GM21528 (cell line): ENCODE data around the gene ARID4B.
A peak's percentile ranks its signal among the peaks of the same experiment; 100 is the strongest.
"Not testable (repeated sequence)": the region's sequence is repeated elsewhere in the genome, so short reads cannot be mapped to it uniquely, and the experiment has no call there.

Experiments used
- ATAC-seq: cut with Tn5 transposase; IDR thresholded peaks from one replicate; pipeline ENCODE4 v1.9.1; 2021; ENCODE audit warnings: mild to moderate bottlenecking, moderate library complexity; ENCODE audit not compliant: unreplicated experiment, low FRiP score

The ARID4B gene

GRCh38 chr1:235330918-235331285 lies 2.9 kb upstream of the ARID4B start:
- no peak for ATAC-seq

GRCh38 chr1:235329139-235329902 lies 1.3 kb upstream of the ARID4B start:
- ATAC-seq: peak; percentile 19

- ATAC-seq: peak; percentile 71
Measured at GRCh38 chr1:235328271-235329138, 526 bp upstream of the ARID4B start, which contains the start of gene GGPS1. Gene GGPS1 (plus strand): TSS chr1:235328570. CDS start chr1:235335265, 6,695 bp downstream.

DNA sequence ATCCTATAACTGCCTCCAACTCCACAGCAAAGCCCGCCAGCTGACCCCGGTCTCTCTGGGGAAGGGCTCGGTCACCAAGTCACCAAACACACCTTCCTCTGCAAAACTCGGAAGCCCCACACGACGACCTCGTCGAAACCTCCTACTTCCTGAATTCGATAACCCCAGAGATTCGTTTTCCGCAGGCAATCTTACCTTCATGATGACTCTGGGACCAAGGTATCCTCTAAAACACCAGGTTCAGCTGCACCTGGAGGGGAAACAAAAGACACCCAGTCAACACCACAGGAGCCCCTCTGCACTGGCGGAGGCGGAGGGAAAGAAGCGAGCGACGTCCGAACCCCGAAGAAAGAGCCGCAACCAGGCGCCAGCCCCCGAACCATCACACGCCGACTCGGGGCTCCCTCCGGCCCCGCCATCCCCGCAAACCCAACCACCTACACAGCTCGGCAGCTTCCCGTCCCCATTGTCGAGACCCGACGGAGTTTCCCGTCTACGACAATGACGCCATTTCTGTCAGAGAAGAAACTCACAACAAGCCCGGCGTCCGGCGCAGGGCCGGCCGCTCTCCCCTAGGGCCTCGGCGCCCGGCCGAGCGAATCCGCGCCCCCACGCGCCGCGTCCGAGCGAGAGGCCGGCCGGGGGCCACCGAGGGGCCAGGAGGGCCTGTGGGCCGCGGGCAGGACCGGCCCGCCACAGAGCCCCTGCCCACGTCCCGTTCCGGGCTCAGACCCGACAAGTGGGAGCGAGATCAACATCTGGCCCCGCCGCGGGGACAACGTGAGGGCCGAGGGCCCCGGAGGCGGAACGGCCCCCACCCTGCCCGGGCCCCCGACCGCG lies 1.0 kb downstream of the ARID4B start:
- peak; percentile 27 for ATAC-seq

GRCh38 chr1:235325854-235326253 lies 2.1 kb downstream of the ARID4B start:
- no peak for ATAC-seq

GRCh38 chr1:235325139-235325538 lies 2.8 kb downstream of the ARID4B start:
- ATAC-seq: no peak

DNA sequence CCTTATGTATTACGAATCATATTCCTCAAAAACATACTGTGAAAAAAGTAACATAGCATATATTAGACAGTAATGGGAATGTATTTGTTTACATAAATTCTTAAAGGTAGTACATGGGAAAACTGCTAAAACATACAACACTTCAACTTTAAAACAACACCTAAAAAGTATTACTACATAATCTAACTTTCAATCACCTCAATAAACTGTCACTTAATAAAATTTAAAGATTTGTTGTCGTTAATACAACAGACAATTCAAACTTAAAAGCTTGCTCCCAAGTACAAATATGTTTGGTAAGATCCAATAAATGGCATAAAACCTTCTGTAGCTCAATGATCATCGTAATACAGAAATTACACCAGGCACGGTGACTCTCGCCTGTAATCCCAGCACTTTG lies 3.7 kb downstream of the ARID4B start:
- no peak for ATAC-seq

GRCh38 chr1:235320521-235321179 lies 7.3 kb downstream of the ARID4B start:
- no peak for ATAC-seq

DNA sequence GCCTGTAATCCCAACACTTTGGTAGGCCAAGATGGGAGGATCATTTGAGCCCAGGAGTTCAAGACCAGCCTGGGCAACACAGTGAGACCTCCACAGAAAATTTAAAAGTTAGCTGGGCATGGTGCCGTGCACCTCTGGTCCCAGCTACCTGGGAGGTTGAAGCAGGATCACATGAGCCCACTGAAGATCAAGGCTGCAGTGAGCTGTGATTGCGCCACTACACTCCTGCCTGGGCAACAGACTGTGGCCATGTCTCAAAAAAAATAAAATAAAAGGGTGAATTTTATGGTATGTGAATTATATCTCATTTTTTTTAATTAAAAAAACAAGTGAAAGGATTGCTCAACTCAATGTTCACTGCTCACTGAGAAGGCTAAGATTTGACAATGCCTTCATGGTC lies 8.7 kb downstream of the ARID4B start:
- no peak for ATAC-seq

DNA sequence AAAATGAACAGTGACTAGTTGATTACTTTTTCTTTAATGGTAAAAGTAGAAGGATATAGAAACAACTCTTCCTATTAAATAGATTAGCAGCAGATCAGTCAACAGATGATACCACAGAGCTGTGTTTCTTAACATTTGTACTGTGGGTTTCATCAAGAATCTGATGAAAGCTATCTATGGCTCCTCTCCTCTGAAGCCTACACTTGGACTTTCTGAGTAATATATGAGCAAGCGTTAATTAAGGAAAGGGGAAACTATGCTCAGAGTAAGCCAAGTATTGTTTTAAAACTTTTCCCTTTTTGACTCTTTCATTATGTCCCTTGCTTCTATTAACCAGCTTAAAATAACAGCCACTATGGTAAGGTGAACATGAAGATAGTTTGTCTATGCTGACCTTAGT lies 10.8 kb downstream of the ARID4B start:
- no peak for ATAC-seq

DNA sequence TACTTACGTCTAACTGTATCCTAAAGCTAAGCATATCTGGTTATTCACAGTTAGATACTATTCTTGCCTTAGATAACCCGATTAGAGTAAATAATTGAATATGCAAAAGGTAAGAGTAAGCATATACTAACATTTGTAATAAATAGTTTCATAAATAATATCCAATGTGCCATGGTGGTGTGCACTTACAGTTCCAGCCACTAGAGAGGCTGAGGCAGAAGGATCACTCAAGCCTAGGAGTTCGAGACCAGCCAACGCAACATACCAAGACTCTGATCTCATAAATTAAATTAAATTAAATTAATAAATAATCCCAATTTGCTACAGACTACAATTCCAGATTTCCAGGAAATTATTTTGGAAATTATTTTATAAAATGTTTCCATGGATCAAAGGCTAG lies 12.2 kb downstream of the ARID4B start:
- no peak for ATAC-seq

DNA sequence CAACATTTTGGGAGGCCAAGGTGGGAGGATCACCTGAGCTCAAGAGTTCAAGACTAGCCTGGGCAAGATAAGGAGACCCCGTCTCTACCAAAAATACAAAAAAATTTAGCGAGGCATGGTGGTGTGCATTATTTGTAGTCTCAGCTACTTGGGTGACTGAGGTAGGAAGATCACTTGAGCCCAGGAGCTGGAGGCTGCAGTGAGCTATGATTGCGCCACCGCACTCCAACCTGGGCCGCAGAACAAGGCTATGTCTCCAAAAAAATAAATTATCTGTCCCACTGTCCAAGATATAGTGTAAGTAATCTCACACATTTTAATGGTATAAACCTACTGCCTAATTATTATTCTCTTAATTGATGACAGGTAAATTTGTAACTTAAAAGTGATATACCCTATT lies 12.8 kb downstream of the ARID4B start:
- ATAC-seq: no peak

DNA sequence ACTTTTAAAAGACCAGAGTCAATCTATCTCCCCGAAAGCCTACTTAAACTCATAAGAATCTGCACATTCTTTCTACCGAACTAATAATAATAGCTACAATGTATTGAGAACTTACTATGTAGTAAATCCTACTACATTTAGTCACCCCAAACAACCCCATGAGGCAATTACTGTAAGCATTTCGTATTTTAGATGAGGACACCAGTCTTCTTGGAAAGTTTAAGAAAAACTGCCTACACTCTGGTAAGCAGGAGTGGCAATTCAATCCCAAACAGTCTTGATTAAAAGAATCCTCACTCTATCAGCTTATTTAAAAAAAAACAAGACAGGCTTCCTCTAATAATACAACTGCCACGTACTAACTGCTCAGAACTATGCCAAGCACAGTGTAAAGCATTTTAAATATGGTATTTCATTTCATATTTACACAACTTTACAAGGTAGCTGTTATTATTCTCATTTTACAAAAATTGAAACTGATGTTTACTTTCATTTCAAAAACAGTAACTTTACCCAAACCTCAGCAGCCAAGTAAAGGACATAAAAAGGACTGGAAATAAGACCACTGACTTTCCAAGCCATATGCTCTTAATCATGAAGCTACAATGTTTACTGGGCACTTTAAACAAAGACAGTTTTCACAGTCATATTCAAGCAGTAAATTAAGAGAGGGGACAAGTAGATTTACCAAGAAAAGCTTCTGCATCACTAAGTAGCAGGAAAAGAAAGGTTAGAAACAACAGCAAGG lies 13.9 kb downstream of the ARID4B start:
- ATAC-seq: no peak

DNA sequence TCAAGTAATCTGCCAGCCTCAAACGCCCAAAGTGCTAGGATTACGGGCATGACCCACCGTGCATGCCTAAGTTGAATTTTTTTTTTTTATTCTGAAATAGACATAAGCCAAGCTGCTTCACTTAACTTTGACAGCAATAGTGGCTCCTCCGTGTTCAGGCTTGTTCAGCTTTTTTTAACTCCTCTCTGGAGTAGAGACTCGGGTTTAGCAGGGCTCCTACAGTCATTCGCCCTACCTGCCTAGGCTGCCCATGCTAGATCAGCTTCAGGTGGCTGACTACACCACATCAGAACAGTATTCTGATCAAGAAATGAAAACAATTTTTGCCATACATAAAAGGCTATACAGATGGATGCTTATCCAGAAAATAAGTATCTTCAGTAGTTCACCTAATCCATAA lies 14.7 kb downstream of the ARID4B start:
- no peak for ATAC-seq

DNA sequence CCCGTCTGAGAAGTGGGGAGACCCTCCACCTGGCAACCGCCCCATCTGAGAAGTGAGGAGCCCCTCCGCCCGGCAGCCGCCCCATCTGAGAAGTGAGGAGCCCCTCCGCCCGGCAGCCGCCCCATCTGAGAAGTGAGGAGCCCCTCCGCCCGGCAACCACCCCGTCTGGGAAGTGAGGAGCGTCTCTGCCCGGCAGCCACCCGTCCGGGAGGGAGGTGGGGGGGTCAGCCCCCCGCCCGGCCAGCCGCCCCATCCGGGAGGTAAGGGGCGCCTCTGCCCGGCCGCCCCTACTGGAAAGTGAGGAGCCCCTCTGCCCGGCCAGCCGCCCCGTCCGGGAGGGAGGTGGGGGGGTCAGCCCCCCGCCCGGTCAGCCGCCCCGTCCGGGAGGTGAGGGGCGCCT lies 18.8 kb downstream of the ARID4B start:
- not testable (repeated sequence) for ATAC-seq

DNA sequence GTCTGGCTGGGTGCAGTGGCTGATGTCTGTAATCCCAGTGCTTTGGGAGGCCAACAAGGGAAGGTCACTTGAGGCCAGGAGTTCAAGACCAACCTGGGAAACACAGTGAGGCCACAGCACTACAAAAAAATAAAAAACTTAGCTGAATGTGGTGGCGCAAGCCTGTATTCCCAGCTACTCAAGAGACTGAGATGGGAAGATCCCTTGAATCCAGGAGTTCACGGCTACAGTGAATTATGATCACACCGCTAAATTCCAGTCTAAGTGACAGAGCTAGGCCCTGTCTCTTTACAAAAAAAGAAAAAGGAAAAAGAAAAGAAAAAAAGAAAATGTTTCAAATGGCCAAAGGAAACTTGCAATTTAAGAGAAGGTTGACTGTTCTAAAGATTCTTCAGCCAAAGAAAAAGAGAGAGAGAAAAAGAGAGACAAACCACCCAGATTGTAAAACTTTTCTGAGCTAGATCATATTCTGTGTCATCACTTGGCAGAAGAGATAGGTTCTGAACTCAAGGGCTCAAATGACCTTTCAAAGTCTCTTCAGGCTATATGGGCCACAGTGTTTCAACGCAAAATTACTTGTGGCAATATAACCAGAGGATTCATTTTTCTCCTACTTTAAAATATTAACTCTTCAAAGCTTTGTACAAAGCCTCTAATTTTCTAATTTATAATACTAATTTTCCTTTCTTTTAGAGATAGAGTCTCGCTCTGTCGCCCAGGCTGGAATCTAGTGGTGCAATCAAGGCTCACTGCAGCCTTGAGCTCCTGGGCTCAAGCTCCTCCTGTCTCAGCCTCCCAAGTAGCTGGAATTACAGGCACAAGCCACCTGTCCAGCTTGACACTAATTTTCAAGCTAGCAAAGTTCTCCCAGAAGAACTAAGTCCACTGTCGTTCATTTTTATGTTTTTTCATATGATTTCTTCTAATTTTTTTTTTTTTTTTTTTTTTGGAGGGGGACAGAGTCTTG lies 20.5 kb downstream of the ARID4B start:
- ATAC-seq: no peak

- ATAC-seq: no peak
Measured at GRCh38 chr1:235304549-235305451, 23.2 kb downstream of the ARID4B start.
